ENCODE measurements around the gene CARD9.

DNA sequence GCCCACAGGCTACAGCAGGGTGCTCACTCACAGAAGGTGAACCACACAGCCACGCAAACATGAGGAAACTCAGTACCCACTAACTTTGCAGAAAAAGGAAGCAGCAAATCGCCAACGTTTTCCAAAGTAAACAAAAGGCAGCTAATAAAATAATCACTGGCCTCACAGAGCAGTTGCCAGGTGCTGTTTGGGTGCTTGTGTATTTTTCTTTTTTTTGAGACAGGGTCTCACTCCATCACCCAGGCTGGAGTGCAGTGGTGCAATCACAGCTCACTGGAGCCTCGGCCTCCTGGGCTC lies 22.7 kb upstream of the CARD9 start:
- TF ChIP-seq EZH2phosphoT487 (IDR thresholded peaks at IDR 0.05; ENCODE audit: insufficient read depth, low read depth), result no peak
- no peak for TF ChIP-seq EZH2 (IDR thresholded peaks at IDR 0.05; ENCODE audit: insufficient read depth, poor library complexity, severe bottlenecking)
